CD4-positive, CD25-positive, alpha-beta regulatory T cell (primary cell): ENCODE data around the gene GALNT3. TPM values are rescaled to one million over a fixed set of nuclear protein-coding genes. Genes with fewer than 3 reads are reported as not detected.
A peak's percentile ranks its signal among the peaks of the same experiment; 100 is the strongest.

Experiments
- ATAC-seq, 2 donors: fragments of 150-1000 bp; cut with Tn5 transposase; one replicate each; pipeline ENCODE4 v1.10.0; 2021; ENCODE audit warnings: low read depth in 2 of 2, moderate number of reproducible peaks in 2 of 2, moderate library complexity in 1 of 2
- DNase-seq, 3 donors: peaks; one replicate each; pipeline versions ENCODE4 v3.0.0 to v3.0.0-alpha.2; 2012 to 2022; ENCODE audit warnings: mixed read lengths in 1 of 3
- H3K27ac ChIP-seq: one replicate; pipeline ENCODE4 v1.7.0; 2013; ENCODE audit warnings: mild to moderate bottlenecking, low read length; ENCODE audit not compliant: insufficient read depth, poor library complexity, severe bottlenecking
- H3K27me3 ChIP-seq: one replicate; pipeline ENCODE4 v1.7.0; 2013; ENCODE audit warnings: low read length; ENCODE audit not compliant: control insufficient read depth, insufficient read depth
- H3K36me3 ChIP-seq: one replicate; pipeline ENCODE4 v1.7.0; 2013; ENCODE audit warnings: mild to moderate bottlenecking, low read length, moderate library complexity; ENCODE audit not compliant: control insufficient read depth, insufficient read depth
- H3K4me1 ChIP-seq: 2 replicates; pipeline ENCODE4 v1.7.0; 2013; ENCODE audit warnings: mild to moderate bottlenecking, low read length; ENCODE audit not compliant: insufficient read depth, control insufficient read depth, poor library complexity, severe bottlenecking
- H3K4me3 ChIP-seq: one replicate; pipeline ENCODE4 v1.7.0; 2013; ENCODE audit warnings: low read depth, mild to moderate bottlenecking, low read length, moderate library complexity
- H3K9me3 ChIP-seq, 2 experiments: 1 replicate in 1 of 2; 2 replicates in 1 of 2; pipeline ENCODE4 v1.7.0; 2013; ENCODE audit warnings: low read length in 2 of 2, mild to moderate bottlenecking in 1 of 2, moderate library complexity in 1 of 2; ENCODE audit not compliant: control insufficient read depth in 2 of 2
- H3K27ac Mint-ChIP-seq, 3 donors: one replicate each; pipeline ENCODE4 v1.8.0; 2020 to 2022; ENCODE audit warnings: mild to moderate bottlenecking in 3 of 3, mixed read lengths in 3 of 3, moderate library complexity in 2 of 3
- H3K27me3 Mint-ChIP-seq: one replicate; pipeline ENCODE4 v1.8.0; 2022; ENCODE audit warnings: mild to moderate bottlenecking, mixed read lengths
- H3K36me3 Mint-ChIP-seq: one replicate; pipeline ENCODE4 v1.8.0; 2020; ENCODE audit warnings: mixed read lengths
- H3K4me1 Mint-ChIP-seq, 4 donors: one replicate each; pipeline ENCODE4 v1.8.0; 2020 to 2022; ENCODE audit warnings: mixed read lengths in 4 of 4, mild to moderate bottlenecking in 1 of 4
- H3K4me3 Mint-ChIP-seq, 4 donors: one replicate each; pipeline ENCODE4 v1.8.0; 2020 to 2022; ENCODE audit warnings: mild to moderate bottlenecking in 4 of 4, mixed read lengths in 4 of 4, moderate library complexity in 3 of 4
- H3K9me3 Mint-ChIP-seq, 7 donors: one replicate each; pipeline ENCODE4 v1.8.0; 2020 to 2022; ENCODE audit warnings: mixed read lengths in 7 of 7, mild to moderate bottlenecking in 3 of 7, moderate library complexity in 2 of 7
- polyA plus RNA-seq, 4 donors: library from polyadenylated mRNA; unstranded; fragments of 300-500 nt; fragmentation: Illumina TruSeq; gene quantifications; one replicate each; pipeline ENCODE4 v1.2.3, GENCODE V29; 2021
- total RNA-seq: library from RNA; stranded (reverse); gene quantifications from one replicate; pipeline ENCODE4 v1.2.3, GENCODE V29; 2022

GALNT3 gene
- total and polyA plus RNA-seq, 5 donors from 2014 or later, result 1.1 to 18.5 (median 2.3) TPM

DNA sequence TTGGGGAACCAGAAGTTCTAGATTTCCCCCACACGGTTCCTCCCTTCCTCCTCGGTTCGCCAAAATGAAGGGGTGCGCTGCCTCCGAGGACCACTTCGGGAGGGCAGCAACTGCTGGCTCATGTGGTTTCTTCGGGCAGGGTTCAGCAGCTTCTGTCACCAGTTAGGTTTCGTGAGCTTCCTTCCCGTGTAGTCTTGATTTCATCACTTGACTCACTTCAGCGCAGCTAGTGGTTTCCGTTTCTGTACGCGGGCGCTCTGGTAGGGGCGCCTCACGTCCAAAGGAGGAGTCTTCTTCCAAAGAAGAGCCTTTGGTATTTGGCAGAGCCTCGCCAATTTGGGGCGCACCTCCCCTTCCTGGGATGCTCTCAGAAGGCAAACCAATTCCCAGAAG lies 485 bp upstream of the GALNT3 start:
- Histone ChIP-seq H3K9me3 (no peaks in the 10 kb centered on the region), H3K27me3 (peaks cover 6% of the 10 kb centered on the region), H3K36me3 (no peaks in the 10 kb centered on the region), H3K27ac (peak overlapping the region; percentile 66), H3K4me3 (peak overlapping the region; percentile 72), H3K4me1 (peaks cover 19% of the 10 kb centered on the region)
- peak overlapping the region; percentile 35 to 90 (median 87) for H3K27ac Mint-ChIP-seq
- DNase-seq (peak; percentile 22 to 86 (median 62)), ATAC-seq (peak; percentile 79 to 81)
- peak overlapping the region; percentile 90 to 100 (median 92) for H3K4me3 Mint-ChIP-seq
- peaks cover 10% of the 10 kb centered on the region for H3K27me3 Mint-ChIP-seq
- peaks cover 0 to 3% (median 0%) of the 10 kb centered on the region in 7 donors for H3K9me3 Mint-ChIP-seq
- H3K4me1 Mint-ChIP-seq, result peaks cover 4 to 26% (median 12%) of the 10 kb centered on the region in 4 donors
- no peaks in the 10 kb centered on the region for H3K36me3 Mint-ChIP-seq

DNA sequence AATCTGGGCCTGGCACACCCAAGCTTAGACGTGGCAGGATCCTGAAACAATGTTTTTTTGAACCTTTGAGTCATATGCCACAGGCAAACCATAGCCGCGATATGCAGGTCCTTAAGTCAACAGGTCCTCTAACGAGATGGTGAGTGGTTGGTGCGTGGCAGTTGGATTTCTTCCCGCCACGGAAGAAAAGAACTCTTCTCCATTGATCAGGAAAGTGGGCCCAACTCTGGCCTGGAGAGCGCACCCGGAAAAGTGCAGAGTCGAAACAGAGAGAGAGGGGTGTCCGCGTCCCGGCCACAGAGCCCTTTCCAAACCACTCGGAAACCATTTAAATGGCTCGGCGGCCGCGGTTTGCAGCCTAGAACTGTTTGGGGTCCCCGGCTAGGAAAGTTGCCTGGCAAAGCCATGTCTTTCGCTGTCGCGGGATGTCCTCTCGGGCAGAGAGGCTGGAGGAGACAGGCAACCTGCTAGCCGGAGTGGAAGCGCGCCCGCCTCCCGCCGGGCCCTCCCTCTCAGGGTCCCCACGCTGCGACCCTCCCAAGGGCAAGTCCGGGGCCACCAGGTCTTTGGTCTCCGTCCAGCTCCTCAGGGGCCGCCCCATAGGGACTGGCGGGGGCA lies 777 bp downstream of the GALNT3 start:
- Mint-ChIP-seq H3K9me3 (peaks cover 0 to 3% (median 0%) of the 10 kb centered on the region in 7 donors), H3K36me3 (no peaks in the 10 kb centered on the region), H3K27ac (peak overlapping the region in 2 of 3 donors; percentile 44 to 68), H3K4me3 (peak overlapping the region; percentile 87 to 96 (median 88)), H3K27me3 (peaks cover 10% of the 10 kb centered on the region), H3K4me1 (peaks cover 4 to 26% (median 12%) of the 10 kb centered on the region in 4 donors)
- no peaks in the 10 kb centered on the region for H3K9me3 ChIP-seq
- H3K4me1 ChIP-seq, result peaks cover 19% of the 10 kb centered on the region
- H3K36me3 ChIP-seq, result no peaks in the 10 kb centered on the region
- DNase-seq, result no peak
- H3K4me3 ChIP-seq, result peak overlapping the region; percentile 46
- peaks cover 6% of the 10 kb centered on the region for H3K27me3 ChIP-seq
- no peak for ATAC-seq
- H3K27ac ChIP-seq, result no peak overlapping the region

DNA sequence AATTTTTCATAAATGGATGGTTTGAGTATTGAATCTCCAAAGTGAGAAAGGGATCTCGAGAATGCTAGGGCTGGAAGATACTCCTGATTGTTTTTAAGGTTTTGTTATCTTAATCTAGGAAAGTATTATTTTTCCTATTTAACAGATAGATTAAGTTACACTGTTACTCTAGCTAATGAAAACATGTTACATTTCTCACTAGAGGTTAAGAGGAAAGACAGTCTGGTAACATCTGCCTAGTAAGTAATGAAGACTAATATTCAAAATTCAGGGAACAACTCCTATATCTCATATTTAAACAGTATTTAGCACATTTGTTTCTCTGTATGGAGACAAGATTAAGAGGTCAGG lies 2.0 kb downstream of the GALNT3 start:
- no peak overlapping the region for H3K4me3 ChIP-seq

GRCh38 chr2:165791421-165792103 lies 2.5 kb downstream of the GALNT3 start:
- Mint-ChIP-seq H3K4me3 (peak overlapping the region in 3 of 4 donors; percentile 24 to 74 (median 73)), H3K4me1 (peaks cover 4 to 26% (median 12%) of the 10 kb centered on the region in 4 donors), H3K9me3 (peaks cover 0 to 3% (median 0%) of the 10 kb centered on the region in 7 donors), H3K36me3 (no peaks in the 10 kb centered on the region), H3K27me3 (peaks cover 10% of the 10 kb centered on the region), H3K27ac (no peak overlapping the region)
- H3K36me3 ChIP-seq, result no peaks in the 10 kb centered on the region
- peaks cover 6% of the 10 kb centered on the region for H3K27me3 ChIP-seq
- DNase-seq (no peak), ATAC-seq (no peak)
- peaks cover 19% of the 10 kb centered on the region for H3K4me1 ChIP-seq
- H3K4me3 ChIP-seq, result no peak overlapping the region
- H3K27ac ChIP-seq, result no peak overlapping the region
- no peaks in the 10 kb centered on the region for H3K9me3 ChIP-seq

More for the DNA sequence above, 2.0 kb downstream of the GALNT3 start:
- Mint-ChIP-seq H3K27ac (no peak overlapping the region), H3K36me3 (no peaks in the 10 kb centered on the region), H3K27me3 (peaks cover 10% of the 10 kb centered on the region), H3K4me3 (peak overlapping the region; percentile 7 to 74 (median 40)), H3K9me3 (peaks cover 0 to 3% (median 0%) of the 10 kb centered on the region in 7 donors), H3K4me1 (peaks cover 4 to 26% (median 12%) of the 10 kb centered on the region in 4 donors)
- Histone ChIP-seq H3K4me1 (peaks cover 19% of the 10 kb centered on the region), H3K9me3 (no peaks in the 10 kb centered on the region), H3K36me3 (no peaks in the 10 kb centered on the region), H3K27me3 (peaks cover 6% of the 10 kb centered on the region), H3K27ac (no peak overlapping the region)
- no peak for DNase-seq
- ATAC-seq, result no peak

GRCh38 chr2:165790466-165790865 lies 3.6 kb downstream of the GALNT3 start:
- H3K27ac Mint-ChIP-seq, result no peak overlapping the region
- no peak overlapping the region for H3K27ac ChIP-seq
- no peak for DNase-seq
- H3K9me3 ChIP-seq, result no peaks in the 10 kb centered on the region
- H3K4me1 Mint-ChIP-seq, result peaks cover 7 to 26% (median 11%) of the 10 kb centered on the region in 4 donors
- peaks cover 5% of the 10 kb centered on the region for H3K27me3 Mint-ChIP-seq
- H3K27me3 ChIP-seq, result peaks cover 6% of the 10 kb centered on the region
- peaks cover 19% of the 10 kb centered on the region for H3K4me1 ChIP-seq
- ATAC-seq, result no peak
- H3K36me3 ChIP-seq, result no peaks in the 10 kb centered on the region
- peaks cover 0 to 2% (median 0%) of the 10 kb centered on the region in 7 donors for H3K9me3 Mint-ChIP-seq
- no peaks in the 10 kb centered on the region for H3K36me3 Mint-ChIP-seq
- no peak overlapping the region for H3K4me3 Mint-ChIP-seq
- no peak overlapping the region for H3K4me3 ChIP-seq

GRCh38 chr2:165787334-165787733 lies 6.7 kb downstream of the GALNT3 start:
- Histone ChIP-seq H3K27me3 (peaks cover under 1% of the 10 kb centered on the region), H3K4me1 (no peaks in the 10 kb centered on the region), H3K36me3 (no peaks in the 10 kb centered on the region), H3K27ac (no peak overlapping the region), H3K9me3 (no peaks in the 10 kb centered on the region), H3K4me3 (no peak overlapping the region)
- no peaks in the 10 kb centered on the region for H3K27me3 Mint-ChIP-seq
- DNase-seq (no peak), ATAC-seq (no peak)
- no peak overlapping the region for H3K4me3 Mint-ChIP-seq
- H3K4me1 Mint-ChIP-seq, result peaks cover 0 to 4% (median 2%) of the 10 kb centered on the region in 4 donors
- H3K9me3 Mint-ChIP-seq, result peaks cover 0 to 1% (median 0%) of the 10 kb centered on the region in 7 donors
- peaks cover 5% of the 10 kb centered on the region for H3K36me3 Mint-ChIP-seq
- H3K27ac Mint-ChIP-seq, result peak overlapping the region in 1 of 3 donors; percentile 30

DNA sequence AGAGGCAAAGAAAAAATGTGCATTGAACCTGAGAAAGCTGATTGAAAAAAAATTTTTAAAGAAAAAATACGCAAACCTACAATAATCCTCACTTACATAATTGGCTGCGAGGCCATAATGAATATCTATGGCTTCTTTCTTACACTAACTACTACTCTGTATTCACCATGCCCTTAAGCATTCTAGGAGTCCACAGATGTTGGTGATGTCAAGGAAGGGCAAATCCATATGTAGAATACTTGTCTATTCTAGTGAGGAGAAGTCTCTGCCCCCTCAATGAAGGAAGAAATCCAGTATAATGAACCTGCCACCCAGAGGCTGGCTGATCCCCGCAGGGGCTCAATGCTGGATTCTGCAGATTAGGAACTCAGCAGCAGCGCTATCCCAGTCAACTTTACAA lies 14.3 kb downstream of the GALNT3 start:
- Mint-ChIP-seq H3K4me1 (peaks cover 8 to 18% (median 11%) of the 10 kb centered on the region in 4 donors), H3K9me3 (peaks cover 0 to 5% (median 0%) of the 10 kb centered on the region in 7 donors), H3K4me3 (no peak overlapping the region), H3K27me3 (no peaks in the 10 kb centered on the region), H3K27ac (peak overlapping the region in 1 of 3 donors; percentile 64), H3K36me3 (peaks cover 8% of the 10 kb centered on the region)
- ATAC-seq (no peak), DNase-seq (no peak)
- Histone ChIP-seq H3K9me3 (peaks cover 2 to 8% of the 10 kb centered on the region in 2 experiments), H3K36me3 (no peaks in the 10 kb centered on the region), H3K4me1 (peaks cover 7% of the 10 kb centered on the region), H3K27ac (no peak overlapping the region), H3K27me3 (no peaks in the 10 kb centered on the region), H3K4me3 (no peak overlapping the region)
